Measurements from ENCODE around the gene C16orf95. TPM values are rescaled to one million over a fixed set of nuclear protein-coding genes. Genes with fewer than 3 reads are reported as not detected.
"Not testable (repeated sequence)": the region's sequence is repeated elsewhere in the genome, so short reads cannot be mapped to it uniquely, and the experiment has no call there.

Gene C16orf95, protein sequence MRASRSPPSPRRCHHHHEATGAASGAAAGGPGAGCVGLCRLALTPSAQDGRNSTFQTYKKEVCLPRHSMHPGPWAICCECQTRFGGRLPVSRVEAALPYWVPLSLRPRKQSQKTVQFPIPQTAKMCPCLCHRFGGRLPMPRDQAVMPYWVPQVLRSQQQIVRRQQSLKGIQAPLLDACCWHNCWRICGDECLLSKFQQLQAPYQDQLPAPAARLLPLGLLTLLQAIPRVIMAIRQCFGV
- 7.5 and 12.5 TPM in 2 replicates for total RNA-seq (2014; rRNA removed)
- polyA plus RNA-seq (2012): 9.3 TPM

DNA sequence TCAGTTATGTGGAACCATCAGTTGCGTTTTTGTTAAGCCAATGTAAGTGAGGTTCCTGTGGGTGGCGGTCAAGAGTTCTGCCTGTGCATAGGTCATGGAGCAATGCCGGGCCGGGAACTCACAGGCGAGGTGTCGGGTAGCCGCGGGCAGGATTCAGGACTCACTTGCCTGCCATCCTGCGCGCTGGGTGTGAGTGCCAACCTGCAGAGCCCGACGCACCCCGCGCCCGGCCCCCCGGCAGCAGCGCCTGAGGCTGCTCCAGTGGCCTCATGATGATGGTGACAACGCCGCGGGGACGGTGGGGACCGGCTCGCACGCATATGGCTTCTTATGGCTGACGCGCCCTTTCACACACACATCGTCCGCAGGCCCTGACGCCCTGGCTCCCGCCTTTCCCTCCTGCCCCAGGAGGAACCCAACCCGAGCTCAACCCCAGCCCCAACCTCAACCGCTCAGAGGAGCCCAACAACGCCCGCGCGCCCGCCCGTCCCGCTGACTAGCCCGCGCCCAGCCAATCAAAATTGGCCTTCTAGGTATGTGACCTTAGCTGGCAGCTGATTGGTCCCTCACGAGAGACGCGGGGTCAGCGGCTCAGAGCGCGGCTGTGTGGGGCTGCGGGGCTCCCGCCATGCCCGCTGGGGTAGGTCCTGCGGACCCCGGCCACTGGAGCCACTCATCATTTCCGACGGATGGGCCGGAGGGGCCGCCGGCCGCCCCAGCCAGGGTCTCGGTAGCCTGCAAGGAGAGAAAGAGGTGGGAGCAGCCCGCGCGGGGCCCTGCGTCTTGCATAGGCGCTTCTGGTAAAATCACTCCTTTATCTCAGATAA, at the start of gene C16orf95:
Gene C16orf95 (minus strand): TSS at position 470 of the 827 bp plus-strand sequence. CDS start 150 bp downstream, at position 320.
- DNase-seq (ENCODE audit: low read depth): peak; percentile 92

DNA sequence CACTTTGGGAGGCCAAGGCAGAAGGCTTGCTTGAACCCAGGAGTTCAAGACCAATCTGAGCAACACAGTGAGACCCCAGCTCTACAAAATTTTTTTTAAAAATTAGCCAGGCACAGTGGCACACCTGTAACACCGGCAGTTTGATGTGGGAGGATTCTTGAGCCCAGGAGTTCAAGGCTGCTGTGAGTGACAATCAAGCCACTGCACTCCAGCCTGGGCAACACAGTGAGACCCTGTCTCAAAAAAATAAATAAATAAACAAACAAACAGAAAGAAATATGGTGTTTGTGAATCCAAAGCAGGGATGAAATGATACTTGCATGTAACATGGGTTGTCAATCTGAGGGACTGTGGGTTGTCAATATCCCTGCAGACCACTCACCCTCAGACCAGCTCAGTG, 49.7 kb upstream of the C16orf95 start:
- DNase-seq (ENCODE audit: low read depth): no peak

DNA sequence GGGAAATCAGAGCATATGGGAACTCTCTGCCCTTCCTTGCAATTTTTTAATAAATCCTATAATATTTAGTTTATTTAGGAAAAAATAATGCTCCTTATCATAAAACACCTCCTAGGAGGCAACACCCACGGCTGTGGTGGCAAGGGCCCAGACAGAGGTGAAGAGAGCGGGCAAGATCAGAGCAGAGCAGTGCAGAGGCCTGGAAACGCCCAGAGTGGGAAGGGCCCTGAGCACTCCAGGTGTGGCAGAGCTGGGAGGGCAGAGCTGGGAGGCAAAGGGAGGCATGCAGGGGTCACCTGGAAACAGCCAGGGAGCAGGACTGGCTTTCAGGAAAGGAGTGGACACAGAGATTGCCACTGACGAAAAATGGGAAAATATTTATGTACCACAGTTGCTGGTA, 49.1 kb upstream of the C16orf95 start:
- DNase-seq (ENCODE audit: low read depth): no peak

DNA sequence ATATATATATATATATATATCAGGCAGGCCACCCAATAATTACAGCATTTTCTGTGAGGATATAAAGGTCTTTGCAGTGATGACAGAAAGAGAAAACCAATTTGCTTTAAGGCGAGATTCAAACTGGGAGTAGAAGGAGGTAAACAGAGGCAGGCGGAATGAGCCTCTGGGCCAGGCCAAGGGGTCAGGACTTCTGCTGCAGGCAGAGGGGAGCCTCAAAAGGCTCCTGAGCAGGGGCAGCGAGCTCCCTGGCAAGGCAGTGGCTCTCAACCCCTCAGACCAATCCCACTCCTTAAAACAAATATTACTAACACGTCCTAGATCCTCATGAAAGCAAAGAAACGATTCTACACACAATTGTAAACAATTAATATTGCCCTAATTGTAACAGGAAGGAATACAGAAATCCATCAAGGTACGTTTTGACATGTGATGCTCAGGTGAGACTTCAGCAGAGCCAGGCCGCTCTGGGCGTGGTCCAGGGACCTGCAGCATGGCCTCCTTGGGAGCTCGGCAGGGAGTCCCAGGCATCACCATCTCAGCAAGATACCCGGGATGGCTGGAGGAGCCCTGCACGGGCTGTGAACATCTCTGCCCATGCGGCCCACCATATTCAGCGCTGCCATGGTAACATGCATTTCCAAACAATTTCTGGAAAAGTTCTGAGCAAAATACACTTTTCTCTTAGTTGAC, 48.0 kb upstream of the C16orf95 start:
- DNase-seq (ENCODE audit: low read depth): no peak

DNA sequence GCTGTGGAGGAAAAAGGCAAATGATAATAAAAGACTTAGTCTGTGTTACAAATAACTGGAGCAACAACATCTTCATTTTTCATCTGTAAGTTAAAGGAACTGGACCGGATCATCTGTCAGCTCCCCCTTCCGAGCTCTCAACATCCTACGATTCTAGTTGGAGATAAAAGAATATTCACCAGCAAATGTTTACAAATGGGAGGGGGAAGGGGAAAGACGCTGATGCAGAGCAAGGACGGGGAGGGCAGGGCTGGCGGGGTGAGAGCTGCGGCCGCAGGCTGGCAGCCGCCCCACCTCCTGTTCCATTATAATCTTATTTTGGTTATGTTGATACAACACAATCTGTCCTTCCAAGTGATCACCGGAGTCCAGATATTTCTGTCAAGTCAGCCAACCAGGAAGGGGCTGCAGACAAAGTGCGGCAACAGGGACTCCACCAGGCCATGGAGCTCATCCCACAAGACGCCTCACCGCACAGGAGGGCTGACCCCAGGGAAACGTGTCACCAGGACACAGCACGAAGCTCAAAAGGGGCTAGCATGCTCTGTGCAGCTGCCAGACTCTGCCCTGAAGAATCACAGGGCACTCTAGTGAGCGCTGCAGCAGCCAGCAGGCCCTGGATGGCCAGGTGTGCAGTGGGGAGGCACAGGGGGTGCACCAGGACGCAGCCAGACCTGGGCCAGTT, 46.7 kb upstream of the C16orf95 start:
- DNase-seq (ENCODE audit: low read depth): no peak

DNA sequence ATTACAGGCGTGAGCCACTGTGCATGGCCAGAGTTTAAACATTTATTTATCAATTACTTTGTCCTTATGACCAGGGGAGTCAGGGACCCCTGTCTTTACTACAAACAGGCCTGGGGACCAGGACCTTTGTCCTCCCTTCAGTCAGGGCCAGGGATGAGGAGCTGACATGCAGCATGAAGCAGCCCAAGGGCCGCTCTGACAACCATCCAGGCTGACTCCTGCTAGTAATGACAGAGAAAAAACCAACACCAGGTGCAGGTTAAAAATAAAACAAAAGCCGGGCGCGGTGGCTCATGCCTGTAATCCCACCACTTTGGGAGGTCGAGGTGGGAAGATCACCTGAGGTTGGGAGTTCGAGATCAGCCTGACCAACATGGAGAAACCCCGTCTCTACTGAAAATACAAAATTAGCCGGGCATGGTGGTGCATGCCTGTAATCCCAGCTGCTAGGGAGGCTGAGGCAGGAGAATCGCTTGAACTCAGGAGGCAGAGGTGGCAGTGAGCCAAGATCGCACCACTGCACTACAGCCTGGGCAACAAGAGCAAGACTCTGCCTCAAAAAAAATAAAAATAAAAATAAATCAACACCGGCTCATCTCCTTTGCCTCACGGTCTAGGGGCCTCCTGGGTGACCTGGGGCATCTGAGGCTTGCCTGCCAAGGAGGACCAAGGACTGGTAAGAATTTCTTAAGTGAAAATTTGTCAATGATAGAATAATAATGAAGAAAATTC, 45.8 kb upstream of the C16orf95 start:
- not testable (repeated sequence) for DNase-seq (ENCODE audit: low read depth)

DNA sequence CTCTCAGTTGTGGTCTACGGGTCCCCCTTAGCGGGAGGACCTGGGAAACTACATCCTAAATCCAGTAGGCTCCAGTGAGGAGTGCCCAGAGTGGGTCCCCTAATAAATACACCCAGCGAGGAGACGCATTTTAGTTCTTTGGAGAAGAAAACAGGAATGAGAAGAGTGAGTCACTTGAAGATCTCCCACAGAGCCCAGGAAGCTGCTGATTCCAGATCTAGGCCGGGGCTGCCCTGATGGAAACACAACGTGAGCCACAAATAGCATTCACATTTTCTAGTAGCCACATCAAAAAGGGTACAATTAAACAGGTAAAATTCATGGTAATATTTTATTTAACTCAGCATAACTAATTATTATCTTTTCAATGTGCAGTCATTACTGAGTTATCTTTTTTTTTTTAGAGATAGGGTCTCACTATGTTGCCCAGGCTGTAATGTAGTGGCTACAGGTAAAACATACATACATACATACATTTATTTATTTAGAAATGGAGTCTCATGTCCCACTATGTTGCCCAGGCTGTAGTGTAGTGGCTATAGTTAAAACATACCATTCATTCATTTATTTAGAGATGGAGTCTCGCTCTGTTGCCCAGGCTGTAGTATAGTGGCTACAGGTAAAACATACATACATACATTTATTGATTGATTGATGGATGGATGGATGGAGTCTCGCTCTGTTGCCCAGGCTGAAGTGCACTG, 44.9 kb upstream of the C16orf95 start:
- no peak for DNase-seq (ENCODE audit: low read depth)

DNA sequence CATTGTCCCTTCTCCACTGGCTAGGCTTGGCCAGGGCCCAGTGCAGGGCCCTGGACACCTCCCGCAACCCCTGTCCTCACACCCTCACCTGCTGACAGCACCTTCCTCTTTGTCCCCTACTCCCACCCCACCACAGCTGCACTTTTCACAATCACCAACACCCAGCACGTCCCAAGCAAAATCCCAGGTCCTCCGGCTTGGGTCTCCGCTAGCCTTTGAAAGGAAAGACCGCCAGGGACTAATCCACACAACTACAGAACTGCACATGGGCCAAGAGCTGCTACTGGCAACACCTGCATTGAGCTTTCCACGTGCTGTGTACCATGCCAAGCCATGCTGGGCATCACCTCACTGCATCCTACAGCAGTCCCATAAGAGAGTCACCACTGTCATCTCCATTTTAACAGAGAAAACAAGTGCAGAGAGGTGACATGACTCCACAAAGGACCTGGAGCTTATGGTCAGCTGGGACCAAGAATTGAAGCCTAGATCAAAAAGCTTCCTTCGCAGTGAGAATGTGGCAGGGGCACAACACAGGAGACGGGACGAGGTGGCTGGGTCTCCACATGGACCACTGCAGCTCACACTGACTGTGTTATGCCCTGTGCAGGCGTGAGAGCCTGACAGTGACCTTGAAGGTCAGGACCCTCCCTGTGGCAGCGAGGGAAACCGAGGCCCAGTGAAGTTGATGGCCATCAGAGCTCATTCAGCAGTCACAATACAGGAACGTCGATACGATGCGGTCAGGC, 43.8 kb upstream of the C16orf95 start:
- no peak for DNase-seq (ENCODE audit: low read depth)

DNA sequence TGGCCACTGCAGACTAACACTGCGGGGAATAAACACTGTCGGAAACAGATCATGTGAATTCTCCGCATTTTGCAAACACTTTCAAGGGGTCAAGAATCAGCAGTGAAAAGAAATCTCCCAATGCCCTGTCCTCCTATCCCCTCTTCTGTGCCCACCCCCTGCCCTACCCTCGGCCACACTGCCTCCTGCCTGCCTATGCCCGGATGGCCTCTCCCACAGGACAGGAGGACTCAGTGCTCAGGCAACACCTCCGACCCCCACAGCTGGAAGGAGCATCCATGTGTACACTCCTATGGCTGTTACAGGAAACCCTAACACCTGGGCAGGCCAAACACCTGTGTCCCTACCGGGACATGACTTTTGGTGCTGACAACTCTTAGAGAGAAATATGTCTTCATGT, 41.9 kb upstream of the C16orf95 start:
- DNase-seq (ENCODE audit: low read depth): no peak

DNA sequence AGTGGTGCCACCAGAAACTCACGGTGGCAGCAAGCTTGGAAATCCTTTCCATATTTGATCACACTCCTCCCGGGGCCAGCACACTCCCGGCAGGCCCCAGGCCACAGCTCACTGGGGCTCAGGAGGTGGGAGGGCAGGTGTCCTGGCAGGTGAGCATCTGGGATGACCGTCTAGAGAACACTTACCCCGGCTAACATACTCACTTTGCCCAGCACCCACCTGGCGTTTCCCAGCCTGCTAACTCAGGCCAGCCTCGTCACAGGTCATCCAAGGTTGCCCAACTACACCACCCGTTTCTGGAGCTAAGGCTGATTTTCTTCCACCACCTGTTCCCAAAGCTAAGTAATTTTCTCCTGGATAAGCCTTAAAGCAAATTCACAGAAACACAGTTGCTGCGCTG, 41.5 kb upstream of the C16orf95 start:
- no peak for DNase-seq (ENCODE audit: low read depth)

DNA sequence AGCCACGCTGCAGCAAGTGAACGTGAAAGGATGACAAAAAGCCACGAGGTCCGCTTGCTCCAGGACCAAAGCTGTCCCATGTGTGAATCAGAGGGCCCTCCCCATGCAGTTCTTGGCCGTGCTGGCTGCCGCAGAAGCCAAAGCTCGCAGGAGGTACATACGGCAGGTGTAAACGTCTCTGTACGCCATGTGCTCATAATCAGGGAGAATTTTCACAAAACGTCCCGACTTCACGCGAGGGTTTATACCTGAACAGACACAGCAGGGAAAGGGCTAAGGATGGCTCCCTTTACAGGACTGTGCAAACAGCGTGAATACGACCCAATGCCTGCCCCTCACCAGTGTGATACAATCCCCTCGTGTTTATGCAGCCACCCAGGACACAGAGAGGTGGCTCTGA, 41.1 kb upstream of the C16orf95 start:
- DNase-seq (ENCODE audit: low read depth): no peak

DNA sequence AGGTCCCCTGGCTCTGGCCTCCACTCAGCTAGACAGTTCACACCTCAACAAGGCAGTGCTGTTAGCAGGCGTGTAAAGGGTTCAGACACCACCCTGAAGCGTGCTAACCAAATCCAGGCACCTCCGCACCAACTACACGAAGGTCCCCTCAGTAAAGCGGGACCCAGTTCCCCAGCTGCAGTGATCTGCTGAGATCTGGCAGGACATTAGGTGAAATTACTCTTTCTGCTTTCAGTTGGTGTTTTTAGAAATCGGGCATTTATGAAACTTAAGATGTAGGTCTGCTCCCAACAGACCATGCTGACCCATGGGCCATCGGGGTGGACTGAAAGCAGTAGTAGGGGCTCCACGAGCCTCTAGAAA, 39.3 kb upstream of the C16orf95 start:
- no peak for DNase-seq (ENCODE audit: low read depth)

DNA sequence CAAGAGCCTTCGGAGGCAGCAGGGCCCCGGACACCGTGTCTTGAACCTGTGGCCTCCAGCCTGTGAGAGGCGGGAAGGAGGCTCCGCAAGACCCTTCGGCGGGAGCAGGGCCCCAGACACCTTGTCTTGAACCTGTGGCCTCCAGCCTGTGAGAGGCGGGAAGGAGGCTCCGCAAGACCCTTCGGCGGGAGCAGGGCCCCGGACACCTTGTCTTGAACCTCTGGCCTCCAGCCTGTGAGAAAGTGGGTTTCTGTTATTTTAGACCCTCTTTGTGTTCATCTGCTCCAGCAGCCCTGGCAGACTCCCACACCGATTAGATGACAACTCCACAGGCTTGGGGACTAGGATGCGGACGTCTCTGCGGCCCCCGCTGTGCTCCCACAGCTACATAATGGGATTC, 36.4 kb upstream of the C16orf95 start:
- DNase-seq (ENCODE audit: low read depth): no peak

DNA sequence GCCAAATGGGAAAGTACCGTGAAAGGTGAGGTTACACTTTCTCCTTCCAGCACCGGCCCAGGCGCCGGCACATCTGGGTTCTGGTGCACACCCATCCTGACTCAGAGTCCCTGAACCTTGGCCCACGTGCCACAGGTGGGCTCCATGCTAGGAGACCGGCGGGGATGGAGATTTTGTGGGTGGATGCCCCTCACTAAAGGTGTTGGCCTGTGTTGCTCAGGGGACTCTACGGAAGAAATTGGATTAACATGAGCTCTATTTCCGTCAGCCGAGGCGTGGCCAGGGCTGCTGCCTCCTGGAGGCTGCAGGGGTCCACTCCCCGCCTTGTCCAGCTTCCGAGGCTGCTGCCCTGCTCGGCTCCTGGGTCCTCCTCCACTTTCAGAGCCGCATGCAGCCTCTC, 35.6 kb upstream of the C16orf95 start:
- DNase-seq (ENCODE audit: low read depth): no peak

DNA sequence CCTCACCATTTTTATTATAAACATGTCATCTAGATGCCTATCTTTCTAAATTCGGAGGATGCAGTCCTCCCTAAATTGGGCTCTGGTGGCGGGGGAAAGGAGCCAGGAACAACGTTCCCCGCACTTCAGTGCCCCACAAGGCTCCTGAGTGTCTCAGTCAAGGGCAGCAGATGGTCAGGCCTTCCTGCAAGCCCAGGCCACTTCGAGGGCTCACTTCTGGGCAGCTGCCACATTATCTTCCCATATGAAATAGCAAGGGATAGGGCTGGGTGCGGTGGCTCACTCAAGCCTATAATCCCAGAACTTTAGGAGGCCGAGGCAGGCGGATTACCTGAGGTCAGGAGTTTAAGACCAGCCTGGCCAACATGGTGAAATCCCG, 34.1 kb upstream of the C16orf95 start:
- DNase-seq (ENCODE audit: low read depth): no peak

DNA sequence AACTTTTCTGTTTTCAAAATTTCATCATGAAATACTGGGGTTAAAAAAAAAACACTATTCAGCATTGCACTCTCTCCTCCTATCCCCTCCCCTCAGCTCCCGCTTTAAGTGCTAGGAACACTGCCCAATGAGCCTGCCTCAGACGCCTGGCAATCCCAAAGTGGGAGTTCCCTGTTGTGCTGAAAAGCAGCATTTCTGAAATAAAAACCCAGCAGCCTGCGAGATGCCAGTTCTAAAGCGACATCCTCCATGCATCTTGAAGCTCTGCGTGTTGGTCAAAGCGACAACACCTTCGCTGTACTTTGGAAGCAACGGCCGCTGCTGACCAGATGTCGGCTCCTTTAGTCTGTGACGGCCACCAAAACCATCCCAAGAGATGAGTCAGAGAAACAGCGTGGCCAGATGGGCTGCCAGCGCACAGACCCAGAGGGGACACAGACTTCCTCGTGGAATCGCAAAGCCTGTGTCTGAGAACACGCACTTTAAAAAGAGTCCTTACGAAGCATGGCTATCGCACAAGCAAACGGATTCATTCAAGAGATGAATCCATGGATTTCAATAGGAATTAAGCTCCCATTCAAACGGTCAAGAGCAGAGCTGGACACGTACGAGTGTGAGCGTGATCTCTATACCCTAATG, 33.6 kb upstream of the C16orf95 start:
- DNase-seq (ENCODE audit: low read depth): no peak

DNA sequence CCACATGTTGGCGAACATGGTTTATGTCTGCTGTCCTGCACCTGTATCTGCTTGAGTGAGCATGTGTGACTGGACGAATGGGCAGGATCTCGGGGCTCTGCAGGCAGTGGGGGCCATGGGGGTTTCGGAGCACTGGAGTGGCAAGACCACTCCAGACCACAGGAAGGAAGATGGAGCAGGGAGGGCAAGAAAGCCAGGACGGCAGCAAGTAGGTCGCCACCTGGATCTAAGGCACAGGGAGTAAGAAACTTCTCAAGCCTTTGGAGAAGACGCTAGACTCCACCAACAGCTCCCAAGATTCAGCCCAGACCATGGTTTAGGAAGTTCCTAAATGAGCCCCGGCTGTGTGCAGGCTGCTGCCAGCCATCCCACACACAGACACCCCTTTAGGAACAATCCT, 32.8 kb upstream of the C16orf95 start:
- DNase-seq (ENCODE audit: low read depth): no peak

DNA sequence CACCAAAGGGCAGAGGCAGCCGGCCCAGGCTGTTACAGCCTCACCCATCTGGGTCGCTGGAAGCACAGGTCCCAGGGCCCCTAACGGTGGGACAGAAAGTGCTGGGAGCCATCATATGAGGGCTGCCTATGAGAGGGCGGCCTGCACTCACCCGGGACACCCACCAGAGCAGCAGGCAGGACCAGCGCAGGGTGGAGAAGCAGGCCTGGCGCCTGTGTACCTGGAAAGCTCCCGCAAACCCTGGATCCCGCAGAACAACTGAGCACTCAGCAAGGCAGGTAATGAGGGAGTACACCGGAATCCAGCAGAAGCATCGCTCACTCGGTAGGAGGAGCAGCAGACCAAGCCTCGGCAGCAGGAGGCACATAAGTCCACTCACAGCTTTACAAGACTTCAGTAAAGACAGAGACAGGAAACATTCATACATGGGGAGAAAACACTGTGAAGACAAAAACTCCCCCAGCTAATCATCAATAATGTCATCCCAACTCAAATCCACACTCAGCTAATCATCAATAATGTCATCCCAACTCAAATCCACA, 31.5 kb upstream of the C16orf95 start:
- no peak for DNase-seq (ENCODE audit: low read depth)

DNA sequence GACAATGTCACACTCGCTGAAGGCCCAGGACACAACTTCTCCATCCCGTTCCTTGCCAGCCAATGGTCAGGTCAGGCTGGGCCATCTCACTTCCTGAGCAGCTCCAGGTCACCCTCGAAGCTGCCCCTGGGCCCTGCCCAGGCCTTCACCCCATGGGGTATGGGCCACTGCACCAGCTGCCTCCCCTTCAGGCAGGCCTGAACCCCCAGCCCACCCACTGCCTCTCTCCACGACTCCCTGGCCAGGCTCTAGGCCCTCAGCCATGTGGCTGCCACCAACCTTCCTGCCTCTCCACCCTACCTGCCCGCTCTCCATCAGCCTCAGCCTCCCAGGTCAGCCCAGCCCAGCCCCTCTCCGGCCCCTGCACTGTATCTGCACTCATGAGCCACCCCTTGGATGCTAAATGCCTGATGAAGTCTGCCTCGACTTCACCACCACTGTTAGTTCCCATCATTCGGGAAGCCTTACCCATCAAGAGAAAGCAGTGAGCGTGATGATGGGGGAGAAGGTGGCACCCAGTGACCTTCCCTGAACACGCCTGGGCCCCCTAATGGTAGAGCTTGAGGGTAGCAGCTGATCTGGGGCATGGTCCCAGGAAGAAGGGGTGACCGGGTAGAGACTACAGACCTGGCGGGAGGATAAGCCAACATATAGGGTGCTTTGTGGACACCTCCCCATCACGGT, 30.9 kb upstream of the C16orf95 start:
- DNase-seq (ENCODE audit: low read depth): no peak

All from LHCN-M2 (cell line).